GM12865 (cell line): ENCODE results near the gene LZTR1.

Source experiments
- DNase-seq: peaks from one replicate; pipeline ENCODE4 v3.0.0; 2010; ENCODE audit warnings: low read depth
- H3K4me3 ChIP-seq: 2 replicates; pipeline ENCODE4 v1.5.1; 2011; ENCODE audit warnings: mild to moderate bottlenecking, low read depth, low read length, control low read depth
- CTCF ChIP-seq: IDR thresholded peaks from 2 replicates; pipeline ENCODE4 v1.5.1; 2011; ENCODE audit warnings: low read length, control low read depth, low read depth, inconsistent platforms; ENCODE audit not compliant: insufficient read depth; ENCODE audit errors: missing control alignments

LZTR1 gene

GRCh38 chr22:21025763-21026755, 44.0 kb downstream of the LZTR1 start:
- DNase-seq, result no peak
- no peak for TF ChIP-seq CTCF
- H3K4me3 ChIP-seq, result no peak overlapping the region

GRCh38 chr22:21026783-21027692, 44.9 kb downstream of the LZTR1 start:
- TF ChIP-seq CTCF, result no peak
- H3K4me3 ChIP-seq, result no peak overlapping the region
- DNase-seq, result no peak

- no peak for TF ChIP-seq CTCF
- no peak overlapping the region for H3K4me3 ChIP-seq
Observed at GRCh38 chr22:21028277-21029251, 46.5 kb downstream of the LZTR1 start.

GRCh38 chr22:21029486-21030025, 47.5 kb downstream of the LZTR1 start:
- no peak for DNase-seq
- H3K4me3 ChIP-seq, result no peak overlapping the region
- no peak for TF ChIP-seq CTCF

More at GRCh38 chr22:21028277-21029251, 46.5 kb downstream of the LZTR1 start:
- no peak for DNase-seq

GRCh38 chr22:21030032-21030431, 47.9 kb downstream of the LZTR1 start:
- DNase-seq, result no peak
- no peak overlapping the region for H3K4me3 ChIP-seq
- no peak for TF ChIP-seq CTCF
